HG02884 (cell line): ENCODE measurements around the gene DHRSX.
"Not testable (repeated sequence)": the region's sequence is repeated elsewhere in the genome, so short reads cannot be mapped to it uniquely, and the experiment has no call there.

Experiments used
- ATAC-seq: cut with Tn5 transposase; IDR thresholded peaks from one replicate; pipeline ENCODE4 v1.9.1; 2021; ENCODE audit warnings: mild to moderate bottlenecking, moderate library complexity; ENCODE audit not compliant: unreplicated experiment

Gene DHRSX

GRCh38 chrX:2477313-2477712 is 23.5 kb downstream of the DHRSX start:
- ATAC-seq: not testable (repeated sequence)

GRCh38 chrX:2474963-2475726 is 25.6 kb downstream of the DHRSX start:
- no peak for ATAC-seq

- ATAC-seq: no peak
Observed at GRCh38 chrX:2474280-2474962, 26.4 kb downstream of the DHRSX start.

- ATAC-seq: not testable (repeated sequence)
Observed at GRCh38 chrX:2473064-2473463, 27.7 kb downstream of the DHRSX start.

- ATAC-seq: no peak
Observed at GRCh38 chrX:2471641-2472040, 29.1 kb downstream of the DHRSX start.

DNA sequence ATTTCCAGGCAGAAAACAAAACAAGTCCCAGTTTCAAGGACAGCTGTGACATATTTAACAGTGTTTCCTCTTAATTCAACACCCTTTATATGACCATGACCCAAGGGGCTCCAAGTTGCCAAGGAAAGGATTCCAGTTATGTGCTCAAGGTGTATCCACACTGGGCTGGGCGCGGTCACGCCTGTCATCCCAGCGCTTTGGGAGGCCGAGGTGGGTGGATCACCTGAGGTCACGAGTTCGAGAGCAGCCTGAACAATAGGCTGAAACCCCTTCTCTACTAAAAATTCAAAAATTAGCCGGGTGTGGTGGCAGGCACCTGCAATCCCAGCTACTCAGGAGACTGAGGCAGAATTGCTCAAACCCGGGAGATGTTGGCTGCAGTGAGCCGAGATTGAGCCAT is 29.6 kb downstream of the DHRSX start:
- ATAC-seq: not testable (repeated sequence)

GRCh38 chrX:2469852-2470251 is 30.9 kb downstream of the DHRSX start:
- ATAC-seq: not testable (repeated sequence)

DNA sequence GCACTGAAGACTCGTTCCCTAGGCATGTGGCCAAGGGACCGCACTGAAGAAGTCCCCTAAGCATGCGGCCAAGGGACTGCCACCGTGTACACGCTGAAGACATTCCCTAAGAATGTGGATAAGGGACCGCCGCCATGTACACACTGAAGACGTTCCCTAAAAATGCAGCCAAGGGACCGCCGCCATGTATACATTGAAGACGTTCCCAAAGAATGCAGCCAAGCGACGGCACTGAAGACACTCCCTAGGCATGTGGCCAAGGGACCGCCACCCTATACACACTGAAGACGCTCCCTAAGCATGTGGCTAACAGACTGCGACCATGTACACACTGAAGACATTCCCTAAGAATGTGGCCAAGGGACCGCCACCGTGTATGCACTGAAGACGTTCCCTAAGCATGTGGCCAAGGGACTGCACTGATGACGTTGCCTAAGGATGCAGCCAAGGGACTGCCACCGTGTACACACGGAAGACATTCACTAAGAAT is 31.5 kb downstream of the DHRSX start:
- no peak for ATAC-seq

- ATAC-seq: no peak
Observed at GRCh38 chrX:2468261-2469195, 32.2 kb downstream of the DHRSX start.

DNA sequence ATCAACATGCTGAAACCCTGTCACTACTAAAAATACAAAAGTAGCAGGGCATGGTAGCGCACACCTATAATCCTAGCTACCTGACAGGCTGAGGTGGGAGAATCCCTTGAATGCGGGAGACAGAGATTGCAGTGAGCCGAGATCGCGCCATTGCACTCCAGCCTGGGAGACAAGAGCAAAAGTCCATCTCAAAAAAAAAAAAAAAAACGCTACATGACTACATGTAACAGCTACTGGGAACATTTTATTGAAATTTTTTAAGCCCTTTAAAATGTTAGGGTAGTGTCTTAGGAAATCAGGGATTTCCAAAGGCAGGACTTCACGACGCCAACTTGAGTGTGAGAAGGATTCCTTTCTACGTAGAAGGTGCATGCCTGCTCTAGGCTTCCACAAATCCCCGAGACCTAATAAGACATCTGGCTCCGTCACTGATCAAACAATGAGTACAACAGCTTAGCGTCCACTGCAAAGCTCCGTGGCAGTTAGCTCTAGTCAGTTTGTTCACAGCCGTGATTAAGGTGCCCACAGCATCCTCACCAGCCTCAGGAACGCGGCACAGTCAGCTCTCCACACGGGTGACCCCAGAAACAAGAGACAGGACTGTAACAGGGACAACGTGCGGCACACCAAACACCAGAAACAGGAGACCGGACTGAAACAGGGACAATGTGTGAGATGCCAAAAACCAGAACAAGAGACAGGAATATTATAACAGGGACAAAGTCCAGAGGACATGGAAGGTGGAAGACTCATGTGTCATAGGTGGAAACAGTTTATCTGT is 33.7 kb downstream of the DHRSX start:
- no peak for ATAC-seq

- no peak for ATAC-seq
Observed at GRCh38 chrX:2464677-2465166, 36.1 kb downstream of the DHRSX start.

DNA sequence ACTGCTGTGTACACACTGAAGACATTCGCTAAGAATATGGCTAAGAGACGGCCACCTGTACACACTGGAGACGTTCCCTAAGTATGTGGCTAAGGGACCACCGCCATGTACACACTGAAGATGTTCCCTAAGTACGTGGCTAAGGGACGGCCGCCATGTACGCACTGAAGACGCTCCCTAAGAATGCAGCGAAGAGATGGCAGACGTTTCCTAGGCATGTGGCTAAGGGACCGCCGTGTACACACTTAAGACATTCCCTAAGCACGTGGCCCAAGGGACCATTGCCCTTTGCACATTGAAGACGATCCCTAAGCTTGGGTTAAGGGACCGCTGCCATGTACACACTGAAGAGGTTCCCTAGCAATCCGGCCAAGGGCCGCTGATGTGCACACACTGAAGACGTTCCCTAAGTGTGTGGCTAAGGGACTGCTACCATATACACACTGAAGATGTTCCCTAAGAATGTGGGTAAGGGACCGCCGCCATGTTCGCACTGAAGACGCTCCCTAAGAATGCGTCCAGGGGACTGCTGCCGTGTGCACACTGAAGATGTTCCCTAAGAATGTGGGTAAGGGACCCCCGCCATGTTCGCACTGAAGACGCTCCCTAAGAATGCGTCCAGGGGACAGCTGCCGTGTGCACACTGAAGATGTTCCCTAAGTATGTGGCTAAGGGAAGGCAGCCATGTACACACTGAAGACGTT is 36.7 kb downstream of the DHRSX start:
- no peak for ATAC-seq

GRCh38 chrX:2463481-2463880 is 37.3 kb downstream of the DHRSX start:
- not testable (repeated sequence) for ATAC-seq

DNA sequence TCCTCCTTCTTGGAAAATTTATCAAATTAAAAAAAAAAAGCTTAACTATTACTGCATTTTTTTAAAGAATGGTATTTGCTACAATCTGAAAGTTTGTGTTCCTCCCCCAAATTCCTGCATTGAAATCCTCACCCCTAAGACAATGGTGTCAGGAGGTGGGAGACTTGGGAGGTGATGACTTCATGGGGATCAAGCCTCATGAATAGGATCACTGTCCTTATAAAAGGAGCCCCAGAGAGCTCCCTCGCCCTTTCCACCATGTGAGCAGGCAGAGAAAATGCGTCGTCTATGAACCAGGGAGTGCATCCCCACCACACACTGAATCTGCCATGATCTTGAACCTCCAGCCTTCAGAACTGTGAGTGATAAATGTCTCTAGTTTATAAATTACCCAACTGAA is 38.0 kb downstream of the DHRSX start:
- ATAC-seq: no peak

- no peak for ATAC-seq
Observed at GRCh38 chrX:2462074-2462473, 38.7 kb downstream of the DHRSX start.

DNA sequence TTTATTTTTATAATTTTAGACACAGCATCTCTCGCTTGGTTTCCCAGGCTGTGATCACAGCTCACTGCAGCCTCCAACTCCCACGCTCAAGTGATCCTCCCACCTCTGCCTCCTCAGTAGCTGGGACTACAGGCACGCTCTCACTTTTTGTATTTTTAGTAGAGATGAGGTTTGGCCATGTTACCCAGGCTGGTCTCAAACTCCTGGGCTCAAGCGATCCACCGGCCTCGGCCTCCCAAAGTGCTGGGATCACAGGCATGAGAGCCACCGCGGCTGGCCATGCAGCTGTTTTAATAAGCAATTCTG is 39.1 kb downstream of the DHRSX start:
- ATAC-seq: no peak

DNA sequence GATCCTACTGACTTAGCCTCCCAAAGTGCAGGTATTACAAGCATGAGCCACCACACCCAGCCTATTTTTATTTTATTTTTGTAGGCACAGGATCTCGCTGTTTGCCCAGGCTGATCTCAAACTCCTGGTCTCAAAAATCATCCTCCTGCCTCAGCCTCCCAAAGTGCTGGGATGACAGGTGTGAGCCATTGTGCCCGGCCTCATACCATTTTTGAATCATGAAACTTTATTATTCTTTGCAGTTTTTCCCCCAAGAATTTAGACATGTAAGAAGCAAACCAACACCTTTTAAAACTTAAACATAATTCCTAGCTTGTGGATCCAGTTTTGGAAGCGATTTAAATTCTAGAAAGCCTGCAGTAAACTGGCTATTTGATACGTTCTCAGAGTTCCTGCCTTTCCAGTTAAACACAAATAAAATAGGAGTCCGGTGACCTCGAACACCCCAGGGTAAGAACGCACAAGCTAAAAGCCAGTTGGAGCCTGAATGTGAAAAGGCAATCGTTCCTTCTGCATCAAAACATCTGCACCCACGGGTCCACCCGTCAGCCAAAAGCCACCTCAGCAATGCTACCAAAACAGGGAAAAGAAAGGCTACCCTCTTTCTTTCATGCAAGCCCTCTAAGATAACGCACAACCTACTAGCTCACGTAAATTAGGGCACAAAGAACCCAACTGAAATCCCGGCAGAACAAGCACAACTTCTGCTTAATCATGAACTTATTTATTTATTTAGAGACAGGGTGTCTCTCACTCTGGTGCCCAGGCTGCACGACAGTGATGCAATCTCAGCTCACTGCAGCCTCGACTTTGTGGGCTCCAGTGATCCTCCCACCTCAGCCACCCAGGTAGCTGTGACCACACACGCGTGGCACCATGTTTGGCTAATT is 39.7 kb downstream of the DHRSX start:
- ATAC-seq: not testable (repeated sequence)

DNA sequence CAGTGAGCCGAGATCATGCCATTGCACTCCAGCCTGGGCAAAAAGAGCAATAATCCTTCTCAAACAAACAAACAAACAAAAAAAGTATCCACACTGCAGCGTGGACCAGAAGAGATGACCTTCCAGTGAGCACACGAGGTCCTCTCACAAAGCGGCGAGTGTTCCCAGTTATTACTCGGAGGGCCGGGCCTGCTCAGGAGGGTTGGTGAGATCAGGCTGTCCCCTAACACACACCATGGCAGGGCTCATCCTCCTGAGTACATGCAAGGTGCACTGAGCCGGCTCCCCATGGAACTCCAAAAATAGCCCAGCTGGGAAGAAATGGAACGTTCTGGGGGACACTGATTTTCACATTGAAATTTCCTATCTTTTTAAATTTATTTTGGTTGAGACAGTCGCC is 40.7 kb downstream of the DHRSX start:
- ATAC-seq: not testable (repeated sequence)

DNA sequence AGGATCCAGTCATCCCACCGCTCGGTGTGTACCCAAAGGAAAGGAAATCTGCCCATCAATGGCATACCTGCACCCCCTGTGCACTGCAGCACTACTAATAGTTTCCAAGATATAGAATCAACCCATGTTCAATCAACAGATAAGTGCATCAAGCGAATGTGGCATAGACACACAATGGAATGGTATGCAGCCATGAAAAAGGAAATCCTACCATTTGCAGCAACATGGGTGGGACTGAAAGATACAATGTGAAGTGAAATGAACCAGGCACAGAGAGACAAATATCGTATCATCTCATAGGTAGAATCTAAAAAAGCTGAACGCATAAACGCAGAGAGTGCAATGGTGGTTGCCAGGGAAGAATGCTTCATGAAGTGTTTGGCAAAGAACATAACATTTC is 42.5 kb downstream of the DHRSX start:
- no peak for ATAC-seq
